Activated CD4-positive, alpha-beta T cell treated with anti-CD3 and anti-CD28 coated beads, Interleukin-2, amount 10 ng/mL, durations not matched to agents 24 days and 14 days (primary cell): ENCODE data around the gene TAF4. TPM values are rescaled to one million over a fixed set of nuclear protein-coding genes. Genes with fewer than 3 reads are reported as not detected.

Experiments
- DNase-seq: peaks from one replicate; pipeline ENCODE4 v3.0.0; 2022
- H3K27ac Mint-ChIP-seq: one replicate; pipeline ENCODE4 v1.8.0; 2022; ENCODE audit warnings: mild to moderate bottlenecking, mixed read lengths
- H3K27me3 Mint-ChIP-seq: one replicate; pipeline ENCODE4 v1.8.0; 2022; ENCODE audit warnings: mixed read lengths
- H3K36me3 Mint-ChIP-seq: one replicate; pipeline ENCODE4 v1.8.0; 2022; ENCODE audit warnings: low read depth, mild to moderate bottlenecking, mixed read lengths
- H3K4me1 Mint-ChIP-seq: one replicate; pipeline ENCODE4 v1.8.0; 2021; ENCODE audit warnings: mixed read lengths
- H3K4me3 Mint-ChIP-seq: one replicate; pipeline ENCODE4 v1.8.0; 2022; ENCODE audit warnings: mild to moderate bottlenecking, moderate library complexity, mixed read lengths
- H3K9me3 Mint-ChIP-seq: one replicate; pipeline ENCODE4 v1.8.0; 2021; ENCODE audit warnings: mixed read lengths
- intact Hi-C: fragments of 100-400 bp; cut with micrococcal nuclease; formaldehyde crosslinking; loops from one replicate; pipeline ENCODE4 v1.15.1; 2023
- total RNA-seq: library from RNA; stranded (reverse); gene quantifications from 2 replicates; pipeline ENCODE4 v1.2.3, GENCODE V29; 2022

The TAF4 gene
- total RNA-seq, 1 donor from 2014 or later = 25.6 TPM

DNA sequence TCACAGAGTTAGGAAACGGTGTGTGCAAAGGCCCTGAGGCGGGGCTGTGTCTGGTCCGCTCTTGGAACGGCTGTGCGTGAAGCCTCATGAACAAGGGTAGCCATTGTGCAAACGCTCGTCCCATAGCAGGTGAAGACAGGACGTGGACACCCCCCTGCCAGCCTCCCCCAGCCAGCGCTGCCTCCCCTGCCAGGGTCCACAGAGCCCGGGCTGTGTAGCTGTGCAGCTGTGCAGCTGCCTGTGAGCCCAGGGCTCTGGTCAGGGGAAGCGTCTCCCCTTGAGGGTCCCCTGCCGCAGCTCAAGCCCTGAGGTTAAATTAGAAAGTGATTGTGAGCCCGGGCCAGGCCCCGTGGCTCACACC is 139.4 kb downstream of the TAF4 start:
- DNase-seq = no peak
- Mint-ChIP-seq H3K9me3 (no peaks in the 10 kb centered on the region), H3K27ac (no peak overlapping the region), H3K36me3 (no peaks in the 10 kb centered on the region), H3K4me1 (no peaks in the 10 kb centered on the region), H3K4me3 (no peak overlapping the region), H3K27me3 (no peaks in the 10 kb centered on the region)
- intact Hi-C loops = no loop called here

DNA sequence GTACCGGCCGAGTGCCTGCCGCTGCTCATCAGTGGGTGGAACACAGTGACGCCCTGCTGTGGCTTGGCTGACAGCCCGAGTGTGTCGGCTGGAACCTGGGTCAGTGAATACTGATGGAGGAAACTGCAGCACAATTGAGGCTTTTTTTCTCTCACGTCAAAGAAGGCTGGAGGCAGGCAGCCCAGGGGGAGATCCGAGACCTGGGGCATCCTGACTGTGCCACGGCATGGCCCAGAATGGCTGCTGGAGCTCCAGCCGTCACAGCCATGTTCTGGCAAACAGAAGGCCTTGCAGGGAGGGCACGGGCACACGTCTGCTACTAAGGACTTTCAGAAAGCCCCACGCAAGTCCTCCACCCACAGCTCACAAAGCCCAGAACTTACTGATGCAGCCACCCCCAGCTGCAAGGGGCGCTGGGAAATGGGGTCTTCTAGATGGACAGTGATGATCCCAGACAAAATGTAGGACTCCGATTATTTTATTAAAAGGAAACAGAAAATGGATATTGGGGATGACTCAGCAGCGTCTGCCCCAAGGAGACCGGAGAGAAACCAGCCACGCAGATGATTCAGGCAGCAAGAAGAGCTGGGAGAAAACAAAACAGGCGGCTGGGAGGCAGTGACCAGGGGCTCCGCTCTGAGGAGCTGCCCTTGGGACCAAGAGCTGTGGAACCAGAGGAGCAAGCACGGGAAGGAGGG is 140.0 kb downstream of the TAF4 start:
- Mint-ChIP-seq H3K4me1 (no peaks in the 10 kb centered on the region), H3K27ac (no peak overlapping the region), H3K9me3 (no peaks in the 10 kb centered on the region), H3K27me3 (no peaks in the 10 kb centered on the region), H3K4me3 (no peak overlapping the region), H3K36me3 (no peaks in the 10 kb centered on the region)
- intact Hi-C loops = no loop called here
- DNase-seq = no peak

DNA sequence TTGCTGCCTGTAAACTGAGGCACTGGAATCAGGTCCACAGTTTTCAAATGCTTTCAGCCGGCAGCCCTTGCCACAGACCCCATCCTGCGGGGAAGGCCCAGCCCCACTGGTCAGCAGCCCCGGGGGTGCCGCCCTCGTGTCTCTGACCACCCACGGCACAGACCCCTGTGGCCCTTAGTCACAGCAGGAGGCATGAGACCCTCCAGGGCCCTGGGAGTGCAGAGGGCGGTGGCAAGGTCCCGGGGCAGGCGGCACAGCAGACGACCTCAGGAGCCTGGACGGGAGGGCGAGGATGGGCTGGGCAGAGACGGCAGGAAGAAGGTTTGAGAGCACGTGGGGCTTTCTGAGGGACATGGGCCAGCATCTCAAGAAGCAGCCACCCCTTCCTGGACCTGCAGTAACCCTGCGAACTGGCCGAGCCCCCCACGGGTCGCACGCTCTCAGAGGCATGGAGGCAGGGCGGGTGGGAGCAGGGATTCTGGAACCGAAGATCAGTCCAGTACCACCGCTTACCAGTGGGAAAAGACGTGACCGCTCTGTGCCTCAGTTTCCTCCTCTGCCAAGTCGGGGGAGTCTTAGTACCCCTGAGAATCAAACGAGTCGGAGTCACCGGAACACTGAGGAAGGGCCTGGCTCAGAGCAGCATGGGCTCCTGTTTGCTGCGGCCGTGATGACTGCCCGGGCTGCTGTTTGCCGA is 140.7 kb downstream of the TAF4 start:
- intact Hi-C loops = no loop called here
- DNase-seq = no peak
- no peaks in the 10 kb centered on the region for H3K9me3 Mint-ChIP-seq
- no peak overlapping the region for H3K4me3 Mint-ChIP-seq
- H3K36me3 Mint-ChIP-seq = no peaks in the 10 kb centered on the region
- H3K4me1 Mint-ChIP-seq = no peaks in the 10 kb centered on the region
- no peak overlapping the region for H3K27ac Mint-ChIP-seq
- no peaks in the 10 kb centered on the region for H3K27me3 Mint-ChIP-seq

Other genes with a start within 250 kb of the TAF4 start
- 44.0 and 45.3 TPM in 2 replicates for gene LSM14B, start 56.6 kb upstream of the TAF4 start, total RNA-seq
- 434 and 449 TPM in 2 replicates for gene PSMA7, start 77.5 kb upstream of the TAF4 start, total RNA-seq
- 26.7 and 29.0 TPM in 2 replicates for gene SS18L1, start 77.9 kb upstream of the TAF4 start, total RNA-seq
- gene MTG2, start 117.1 kb upstream of the TAF4 start, total RNA-seq = 43.0 and 44.4 TPM in 2 replicates
- gene HRH3, start 154.4 kb upstream of the TAF4 start, total RNA-seq = not detected in 2 replicates
- gene OSBPL2, start 172.6 kb upstream of the TAF4 start, total RNA-seq = 29.0 and 29.2 TPM in 2 replicates
- 179 and 183 TPM in 2 replicates for gene ADRM1, start 237.1 kb upstream of the TAF4 start, total RNA-seq